ENCODE data around the gene CSAD. TPM values are rescaled to one million over a fixed set of nuclear protein-coding genes. Genes with fewer than 3 reads are reported as not detected.

CSAD gene
- total and polyA plus RNA-seq, 10 donors: 17.9 to 73.0 (median 36.3) TPM

DNA sequence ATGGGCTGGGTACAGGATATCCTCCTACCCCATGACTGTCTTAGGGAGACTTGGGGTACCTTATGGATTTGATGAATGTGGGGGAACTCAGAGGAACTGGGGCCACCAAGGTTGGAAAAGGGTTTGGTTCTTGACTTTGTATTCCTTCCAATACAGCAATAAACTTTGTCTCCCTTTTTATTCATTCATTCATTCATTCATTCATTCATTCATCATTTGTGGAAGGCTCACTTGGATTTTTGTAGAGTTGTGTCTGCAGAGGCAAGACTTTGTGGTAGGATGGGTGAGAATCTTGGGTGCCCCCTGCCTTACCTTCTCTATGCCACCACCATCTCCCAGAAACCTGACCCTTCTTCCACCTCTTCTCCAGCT, 56.4 kb downstream of the CSAD start:
- Histone ChIP-seq H3K4me1 (peaks cover 0 to 10% (median 4%) of the 10 kb centered on the region in 6 donors), H3K36me3 (peaks cover 0 to 13% (median 0%) of the 10 kb centered on the region in 6 donors), H3K4me3 (no peak overlapping the region), H3K9me3 (no peaks in the 10 kb centered on the region), H3K27me3 (replicated peaks in 1 of 7) (no peaks in the 10 kb centered on the region), H3K27ac (peak overlapping the region in 1 of 8 donors; percentile 28)
- intact Hi-C loops (cut with DNase I; ENCODE audit: low total_unique reads): no loop called here
- DNase-seq: no peak
- TF ChIP-seq POLR2AphosphoS5 (IDR thresholded peaks at IDR 0.05) (no peak), POLR2A (IDR thresholded peaks at IDR 0.05) (no peak)
- TF ChIP-seq, protein P1, sequence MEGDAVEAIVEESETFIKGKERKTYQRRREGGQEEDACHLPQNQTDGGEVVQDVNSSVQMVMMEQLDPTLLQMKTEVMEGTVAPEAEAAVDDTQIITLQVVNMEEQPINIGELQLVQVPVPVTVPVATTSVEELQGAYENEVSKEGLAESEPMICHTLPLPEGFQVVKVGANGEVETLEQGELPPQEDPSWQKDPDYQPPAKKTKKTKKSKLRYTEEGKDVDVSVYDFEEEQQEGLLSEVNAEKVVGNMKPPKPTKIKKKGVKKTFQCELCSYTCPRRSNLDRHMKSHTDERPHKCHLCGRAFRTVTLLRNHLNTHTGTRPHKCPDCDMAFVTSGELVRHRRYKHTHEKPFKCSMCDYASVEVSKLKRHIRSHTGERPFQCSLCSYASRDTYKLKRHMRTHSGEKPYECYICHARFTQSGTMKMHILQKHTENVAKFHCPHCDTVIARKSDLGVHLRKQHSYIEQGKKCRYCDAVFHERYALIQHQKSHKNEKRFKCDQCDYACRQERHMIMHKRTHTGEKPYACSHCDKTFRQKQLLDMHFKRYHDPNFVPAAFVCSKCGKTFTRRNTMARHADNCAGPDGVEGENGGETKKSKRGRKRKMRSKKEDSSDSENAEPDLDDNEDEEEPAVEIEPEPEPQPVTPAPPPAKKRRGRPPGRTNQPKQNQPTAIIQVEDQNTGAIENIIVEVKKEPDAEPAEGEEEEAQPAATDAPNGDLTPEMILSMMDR (IDR thresholded peaks at IDR 0.05 in 8 of 11, conservative IDR thresholded peaks at IDR 0.05 in 3 of 11): no peak

DNA sequence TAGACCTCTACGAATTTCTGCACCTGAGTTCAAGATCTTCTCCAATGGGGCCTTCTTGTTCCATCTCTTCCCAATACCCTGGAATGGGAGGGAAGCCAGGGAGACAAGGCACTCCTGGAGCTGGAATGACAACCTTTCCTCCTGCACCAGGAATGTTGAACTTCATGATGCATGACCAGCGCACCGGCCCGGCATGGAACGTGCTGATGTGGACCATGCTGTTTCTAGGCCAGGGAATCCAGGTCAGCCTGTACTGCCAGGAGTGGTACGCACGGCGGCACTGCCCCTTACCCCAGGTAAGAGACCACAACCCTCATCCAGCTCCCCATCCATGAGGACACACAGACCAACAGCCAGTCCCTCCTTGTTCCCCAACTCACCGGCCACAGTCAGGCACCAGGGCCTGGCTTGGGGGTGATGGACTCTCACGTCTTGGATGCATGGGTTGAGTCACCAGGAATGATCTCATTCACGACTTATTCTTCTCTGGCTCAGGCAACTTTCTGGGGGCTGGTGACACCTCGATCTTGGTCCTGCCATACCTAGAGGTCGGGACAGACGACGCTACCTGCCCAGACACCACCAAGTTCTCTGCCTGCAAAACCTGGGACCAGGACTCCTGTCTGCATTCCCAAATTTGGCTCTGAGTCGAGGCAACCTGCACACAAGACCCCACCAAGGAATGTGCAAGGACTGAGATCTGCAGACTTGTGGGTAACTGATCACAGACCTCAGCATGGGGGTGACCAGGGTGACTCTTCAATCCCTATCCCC, 57.0 kb downstream of the CSAD start:
- peaks cover 0 to 19% (median 0%) of the 10 kb centered on the region in 6 donors for H3K36me3 ChIP-seq
- H3K4me1 ChIP-seq: peaks cover 0 to 8% (median 1%) of the 10 kb centered on the region in 6 donors
- H3K4me3 ChIP-seq: peak overlapping the region in 2 of 8 donors; percentile 48 to 61
- WGBS, 5 donors: 90 to 93% (median 92%) methylated on average over 15 to 16 of the region's 16 CpGs
- no peaks in the 10 kb centered on the region for H3K9me3 ChIP-seq
- H3K27me3 ChIP-seq (replicated peaks in 1 of 7): no peaks in the 10 kb centered on the region
- H3K27ac ChIP-seq: peak overlapping the region in 3 of 8 donors; percentile 25 to 53 (median 28)
- no peak for DNase-seq
- intact Hi-C loops (cut with DNase I; ENCODE audit: low total_unique reads): no loop called here
- no peak for TF ChIP-seq POLR2AphosphoS5 (IDR thresholded peaks at IDR 0.05)

DNA sequence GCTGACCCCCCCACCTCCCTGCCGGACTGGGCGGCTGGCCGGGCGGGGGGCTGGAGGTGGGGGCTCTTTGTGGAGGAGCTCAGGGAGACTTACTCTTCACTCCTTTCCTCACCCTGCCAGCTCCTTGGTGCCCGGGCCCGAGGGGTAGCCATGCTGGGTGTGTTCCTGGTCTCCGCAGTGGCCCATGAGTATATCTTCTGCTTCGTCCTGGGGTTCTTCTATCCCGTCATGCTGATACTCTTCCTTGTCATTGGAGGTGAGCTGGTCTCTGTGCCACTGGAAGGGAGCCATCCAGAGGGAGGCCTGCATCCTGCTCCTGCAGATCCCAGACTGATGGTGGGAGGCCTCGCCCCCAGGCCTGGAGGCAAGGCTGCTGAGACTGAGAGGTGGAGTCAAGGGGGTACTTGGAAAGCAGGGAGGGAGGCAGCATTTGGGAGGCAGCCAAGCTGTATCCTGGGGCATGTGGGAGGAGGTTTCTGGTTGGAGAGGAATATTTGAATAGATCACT, 57.7 kb downstream of the CSAD start:
- Histone ChIP-seq H3K36me3 (peaks cover 0 to 20% (median 0%) of the 10 kb centered on the region in 6 donors), H3K4me3 (peak overlapping the region in 7 of 8 donors; percentile 12 to 61 (median 33)), H3K9me3 (no peaks in the 10 kb centered on the region), H3K27ac (peak overlapping the region in 5 of 8 donors; percentile 62 to 74 (median 69)), H3K27me3 (replicated peaks in 1 of 7) (no peaks in the 10 kb centered on the region), H3K4me1 (peaks cover 0 to 8% (median 0%) of the 10 kb centered on the region in 6 donors)
- peak; percentile 73 to 92 (median 73) for TF ChIP-seq POLR2AphosphoS5 (IDR thresholded peaks at IDR 0.05)
- TF ChIP-seq POLR2A (IDR thresholded peaks at IDR 0.05): peak in 1 of 3 donors; percentile 42
- TF ChIP-seq, protein P1 (IDR thresholded peaks at IDR 0.05 in 8 of 11, conservative IDR thresholded peaks at IDR 0.05 in 3 of 11): no peak
- 83 to 87% (median 83%) methylated on average over 6 to 10 of the region's 10 CpGs for WGBS, 5 donors
- intact Hi-C loops (cut with DNase I; ENCODE audit: low total_unique reads): no loop called here
- no peak for DNase-seq

DNA sequence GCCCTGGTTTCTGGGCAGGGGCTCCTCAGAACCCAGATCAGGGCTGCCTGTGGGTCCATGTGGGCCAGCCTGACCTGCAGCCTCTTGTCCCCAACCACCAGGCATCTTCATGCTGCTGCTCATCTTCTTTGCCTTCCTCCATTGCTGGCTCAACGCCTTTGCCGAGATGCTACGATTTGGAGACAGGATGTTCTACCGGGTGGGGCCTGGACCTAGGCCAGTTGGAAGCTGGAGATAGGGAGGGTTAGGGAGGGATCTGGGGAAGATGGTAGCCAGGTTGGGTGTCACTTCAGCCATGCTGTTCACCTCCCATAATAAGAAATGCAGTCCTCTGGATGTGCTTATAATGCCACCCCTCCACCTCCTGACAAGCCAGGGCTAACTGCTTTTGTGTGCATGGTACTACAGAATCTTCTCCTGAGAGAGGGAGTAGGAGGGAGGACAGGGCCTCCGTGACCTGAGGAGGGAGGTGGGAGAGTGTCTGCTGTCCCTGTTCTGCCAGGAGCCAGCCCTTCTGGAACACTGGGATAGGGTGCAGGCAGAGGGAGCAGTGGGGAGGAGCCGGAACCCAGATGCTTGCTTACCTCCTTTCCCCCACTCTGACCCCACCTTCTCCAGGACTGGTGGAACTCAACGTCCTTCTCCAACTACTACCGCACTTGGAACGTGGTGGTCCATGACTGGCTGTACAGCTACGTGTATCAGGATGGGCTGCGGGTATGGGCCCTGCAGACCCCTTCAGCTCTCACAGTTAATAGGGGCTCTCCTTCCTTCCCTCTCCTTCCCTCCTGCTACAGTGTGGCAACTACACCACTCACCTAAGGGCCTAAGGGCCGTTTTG, 59.8 kb downstream of the CSAD start:
- no peaks in the 10 kb centered on the region for H3K9me3 ChIP-seq
- peaks cover 0 to 28% (median 0%) of the 10 kb centered on the region in 6 donors for H3K36me3 ChIP-seq
- no peaks in the 10 kb centered on the region for H3K27me3 ChIP-seq (replicated peaks in 1 of 7)
- H3K27ac ChIP-seq: peak overlapping the region in 3 of 8 donors; percentile 14 to 40 (median 28)
- peak overlapping the region in 5 of 8 donors; percentile 1 to 43 (median 23) for H3K4me3 ChIP-seq
- intact Hi-C loops (cut with DNase I; ENCODE audit: low total_unique reads): no loop called here
- DNase-seq: no peak
- H3K4me1 ChIP-seq: peaks cover 0 to 8% (median 0%) of the 10 kb centered on the region in 6 donors
- TF ChIP-seq POLR2AphosphoS5 (IDR thresholded peaks at IDR 0.05) (peak in 1 of 3 donors; percentile 21), POLR2A (IDR thresholded peaks at IDR 0.05) (no peak)
- WGBS, 5 donors: 78 to 94% (median 85%) methylated on average over 12 of the region's 12 CpGs
